Endothelial cell of umbilical vein (primary cell): Measurements from ENCODE around the gene KCNMA1.

ENCODE experiments used
- CTCF ChIP-seq, 2 donors: IDR thresholded peaks; 1 replicate in 1 of 2; 2 replicates in 1 of 2; pipeline ENCODE4 v1.5.1; 2011; ENCODE audit warnings: low read length in 2 of 2, mild to moderate bottlenecking in 2 of 2, moderate library complexity in 2 of 2, control low read depth in 1 of 2, inconsistent platforms in 1 of 2, low read depth in 1 of 2; ENCODE audit not compliant: insufficient read depth in 1 of 2; ENCODE audit errors: extremely low read depth in 1 of 2
- EZH2 ChIP-seq: IDR thresholded peaks from 2 replicates; pipeline ENCODE4 v1.6.1; 2012; ENCODE audit warnings: borderline replicate concordance, low read depth, mild to moderate bottlenecking, moderate library complexity, low read length, inconsistent platforms; ENCODE audit not compliant: severe bottlenecking

GRCh38 chr10:77636282-77636966, 1.2 kb downstream of the KCNMA1 start:
- TF ChIP-seq EZH2 (no peak), CTCF (IDR thresholded peaks at IDR 0.05; ENCODE audit: extremely low read depth in 1 of 2, insufficient read depth in 1 of 2, low read depth in 1 of 2, low read length in 2 of 2) (no peak)
